ENCODE data around the gene CACNA2D3. TPM values are rescaled to one million over a fixed set of nuclear protein-coding genes. Genes with fewer than 3 reads are reported as not detected.

Gene CACNA2D3
- total RNA-seq, 1 experiment from 2014 or later: 7.6 TPM

GRCh38 chr3:54792584-54792983, 670.2 kb downstream of the CACNA2D3 start:
- DNase-seq (ENCODE audit: low spot score): no peak

- no peak for DNase-seq (ENCODE audit: low spot score)
Measured at GRCh38 chr3:54793171-54793570, 670.8 kb downstream of the CACNA2D3 start.

GRCh38 chr3:54797111-54797510, 674.8 kb downstream of the CACNA2D3 start:
- DNase-seq (ENCODE audit: low spot score): no peak

GRCh38 chr3:54800478-54800877, 678.1 kb downstream of the CACNA2D3 start:
- no peak for DNase-seq (ENCODE audit: low spot score)

GRCh38 chr3:54801977-54802376, 679.6 kb downstream of the CACNA2D3 start:
- DNase-seq (ENCODE audit: low spot score): no peak

- no peak for DNase-seq (ENCODE audit: low spot score)
Measured at GRCh38 chr3:54810401-54810800, 688.0 kb downstream of the CACNA2D3 start.

- no peak for DNase-seq (ENCODE audit: low spot score)
Measured at GRCh38 chr3:54814224-54814623, 691.9 kb downstream of the CACNA2D3 start.

GRCh38 chr3:54817628-54818027, 695.3 kb downstream of the CACNA2D3 start:
- DNase-seq (ENCODE audit: low spot score): no peak

- DNase-seq (ENCODE audit: low spot score): no peak
Measured at GRCh38 chr3:54818486-54818885, 696.1 kb downstream of the CACNA2D3 start.

GRCh38 chr3:54818942-54819341, 696.6 kb downstream of the CACNA2D3 start:
- peak; percentile 18 for DNase-seq (ENCODE audit: low spot score)

GRCh38 chr3:54819946-54820345, 697.6 kb downstream of the CACNA2D3 start:
- no peak for DNase-seq (ENCODE audit: low spot score)

- DNase-seq (ENCODE audit: low spot score): peak; percentile 27
Measured at GRCh38 chr3:54822206-54822605, 699.9 kb downstream of the CACNA2D3 start.

- peak; percentile 35 for DNase-seq (ENCODE audit: low spot score)
Measured at GRCh38 chr3:54826251-54826691, 703.9 kb downstream of the CACNA2D3 start.

GRCh38 chr3:54827056-54827687, 704.8 kb downstream of the CACNA2D3 start:
- DNase-seq (ENCODE audit: low spot score): no peak

- no peak for DNase-seq (ENCODE audit: low spot score)
Measured at GRCh38 chr3:54827776-54828175, 705.4 kb downstream of the CACNA2D3 start.

- DNase-seq (ENCODE audit: low spot score): no peak
Measured at GRCh38 chr3:54830658-54831057, 708.3 kb downstream of the CACNA2D3 start.

GRCh38 chr3:54831112-54831511, 708.8 kb downstream of the CACNA2D3 start:
- no peak for DNase-seq (ENCODE audit: low spot score)

- DNase-seq (ENCODE audit: low spot score): no peak
Measured at GRCh38 chr3:54832876-54833275, 710.5 kb downstream of the CACNA2D3 start.

GRCh38 chr3:54835701-54836100, 713.3 kb downstream of the CACNA2D3 start:
- no peak for DNase-seq (ENCODE audit: low spot score)

- DNase-seq (ENCODE audit: low spot score): no peak
Measured at GRCh38 chr3:54836871-54837270, 714.5 kb downstream of the CACNA2D3 start.

- DNase-seq (ENCODE audit: low spot score): no peak
Measured at GRCh38 chr3:54837964-54838363, 715.6 kb downstream of the CACNA2D3 start.

GRCh38 chr3:54841471-54841870, 719.1 kb downstream of the CACNA2D3 start:
- DNase-seq (ENCODE audit: low spot score): peak; percentile 35

GRCh38 chr3:54843352-54843751, 721.0 kb downstream of the CACNA2D3 start:
- DNase-seq (ENCODE audit: low spot score): no peak

GRCh38 chr3:54844211-54844610, 721.9 kb downstream of the CACNA2D3 start:
- DNase-seq (ENCODE audit: low spot score): no peak

Measured in A172 (cell line).